ENCODE results near the gene EML5.
"Not testable (repeated sequence)": the region's sequence is repeated elsewhere in the genome, so short reads cannot be mapped to it uniquely, and the experiment has no call there.

The EML5 gene

DNA sequence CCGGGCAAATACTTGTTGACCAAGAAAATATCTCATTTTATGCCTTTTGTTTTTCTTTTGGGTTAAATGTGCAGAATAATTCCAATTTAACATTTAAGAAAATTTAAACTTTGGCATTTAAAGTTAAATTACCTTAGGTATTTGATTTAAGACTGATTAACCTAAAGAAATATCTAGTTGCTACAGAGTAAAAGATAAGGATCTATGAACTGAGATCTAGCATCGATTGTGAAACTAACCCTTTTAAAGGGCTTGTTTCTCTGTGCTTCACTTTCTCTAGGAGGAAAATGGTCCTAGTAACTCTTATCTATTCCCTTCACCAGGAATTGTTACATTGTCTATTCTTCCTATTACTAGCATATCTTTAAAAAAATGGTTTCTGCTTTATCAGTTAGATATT is 29.1 kb upstream of the EML5 start:
- Mint-ChIP-seq H3K36me3 (no peaks in the 10 kb centered on the region), H3K4me3 (no peak overlapping the region), H3K9me3 (ENCODE audit: low read depth) (no peaks in the 10 kb centered on the region), H3K4me1 (ENCODE audit: low read depth) (peaks cover 11% of the 10 kb centered on the region), H3K27me3 (peaks cover 13% of the 10 kb centered on the region), H3K27ac (no peak overlapping the region)

GRCh38 chr14:88821378-88821777 is 28.6 kb upstream of the EML5 start:
- Mint-ChIP-seq H3K4me1 (ENCODE audit: low read depth) (peaks cover 11% of the 10 kb centered on the region), H3K4me3 (no peak overlapping the region), H3K27ac (no peak overlapping the region), H3K9me3 (ENCODE audit: low read depth) (no peaks in the 10 kb centered on the region), H3K27me3 (peaks cover 13% of the 10 kb centered on the region), H3K36me3 (no peaks in the 10 kb centered on the region)

DNA sequence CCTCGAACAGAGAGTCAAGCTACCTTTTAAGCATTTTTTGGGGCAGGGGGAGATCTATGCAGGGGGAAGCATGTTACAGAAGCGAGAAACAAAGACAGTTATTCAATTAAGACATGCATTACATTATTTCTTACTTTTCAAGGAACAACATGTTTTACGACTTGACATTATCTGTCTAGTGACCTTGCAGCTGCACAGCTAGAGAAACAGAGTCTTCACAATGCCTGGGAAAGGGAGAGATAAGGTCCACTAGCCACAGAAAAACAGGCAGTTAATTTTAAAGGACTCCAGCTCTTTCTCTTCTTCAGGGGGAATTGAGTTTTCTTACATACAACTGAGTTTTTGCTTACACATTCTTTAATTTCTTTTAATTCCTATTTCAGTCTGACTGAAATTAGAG is 26.9 kb upstream of the EML5 start:
- not testable (repeated sequence) for H3K27ac Mint-ChIP-seq; H3K36me3 Mint-ChIP-seq; H3K4me3 Mint-ChIP-seq; H3K4me1 Mint-ChIP-seq (ENCODE audit: low read depth); H3K9me3 Mint-ChIP-seq (ENCODE audit: low read depth)
- H3K27me3 Mint-ChIP-seq = peaks cover 15% of the 10 kb centered on the region

DNA sequence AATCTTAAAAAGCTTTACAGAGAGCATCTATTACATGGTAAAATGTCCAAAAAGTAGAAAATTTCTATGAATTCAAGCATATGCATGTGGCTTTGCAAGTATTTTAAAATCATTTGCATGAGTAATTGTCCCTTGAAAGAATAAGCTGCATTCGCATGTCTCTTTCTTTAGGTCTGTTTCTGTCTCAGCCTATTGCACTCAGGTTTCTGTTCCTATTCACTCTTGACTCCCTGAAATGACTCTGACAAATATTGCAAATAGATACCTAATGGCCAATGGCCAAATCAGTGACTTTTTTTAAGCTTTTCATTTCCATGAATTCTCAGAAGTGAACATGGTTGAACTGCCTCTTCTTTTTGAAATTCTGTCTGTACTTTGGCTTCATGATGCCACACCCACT is 25.3 kb upstream of the EML5 start:
- H3K27me3 Mint-ChIP-seq = peaks cover 15% of the 10 kb centered on the region
- no peak overlapping the region for H3K27ac Mint-ChIP-seq
- H3K9me3 Mint-ChIP-seq (ENCODE audit: low read depth) = no peaks in the 10 kb centered on the region
- H3K4me1 Mint-ChIP-seq (ENCODE audit: low read depth) = no peaks in the 10 kb centered on the region
- no peaks in the 10 kb centered on the region for H3K36me3 Mint-ChIP-seq
- no peak overlapping the region for H3K4me3 Mint-ChIP-seq

DNA sequence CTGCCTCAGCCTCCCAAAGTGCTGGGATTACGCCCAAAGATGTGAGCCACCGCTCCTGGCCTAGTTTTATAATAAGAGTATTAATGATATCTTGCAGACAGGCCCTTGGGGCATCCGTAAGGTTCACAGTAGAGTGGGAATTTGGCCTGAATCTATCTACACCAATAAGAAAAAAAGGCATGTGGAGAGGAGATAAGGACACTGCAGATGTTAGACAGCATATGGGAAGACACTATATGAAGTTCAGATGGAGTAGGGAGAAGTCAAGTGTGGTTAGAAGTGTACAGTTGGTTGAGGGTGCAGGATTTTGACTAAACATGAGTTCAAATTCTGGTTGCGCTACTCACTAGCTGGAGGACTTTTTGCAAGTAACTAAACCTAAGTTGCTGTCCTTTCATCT is 23.2 kb upstream of the EML5 start:
- Mint-ChIP-seq H3K4me3 (no peak overlapping the region), H3K27ac (no peak overlapping the region), H3K9me3 (ENCODE audit: low read depth) (no peaks in the 10 kb centered on the region), H3K27me3 (peaks cover 19% of the 10 kb centered on the region), H3K4me1 (ENCODE audit: low read depth) (no peaks in the 10 kb centered on the region), H3K36me3 (no peaks in the 10 kb centered on the region)

GRCh38 chr14:88808359-88808758 is 15.6 kb upstream of the EML5 start:
- peaks cover 4% of the 10 kb centered on the region for H3K9me3 Mint-ChIP-seq (ENCODE audit: low read depth)
- H3K27ac Mint-ChIP-seq = no peak overlapping the region
- H3K4me3 Mint-ChIP-seq = no peak overlapping the region
- H3K36me3 Mint-ChIP-seq = peaks cover 6% of the 10 kb centered on the region
- H3K27me3 Mint-ChIP-seq = peaks cover 10% of the 10 kb centered on the region
- H3K4me1 Mint-ChIP-seq (ENCODE audit: low read depth) = no peaks in the 10 kb centered on the region

DNA sequence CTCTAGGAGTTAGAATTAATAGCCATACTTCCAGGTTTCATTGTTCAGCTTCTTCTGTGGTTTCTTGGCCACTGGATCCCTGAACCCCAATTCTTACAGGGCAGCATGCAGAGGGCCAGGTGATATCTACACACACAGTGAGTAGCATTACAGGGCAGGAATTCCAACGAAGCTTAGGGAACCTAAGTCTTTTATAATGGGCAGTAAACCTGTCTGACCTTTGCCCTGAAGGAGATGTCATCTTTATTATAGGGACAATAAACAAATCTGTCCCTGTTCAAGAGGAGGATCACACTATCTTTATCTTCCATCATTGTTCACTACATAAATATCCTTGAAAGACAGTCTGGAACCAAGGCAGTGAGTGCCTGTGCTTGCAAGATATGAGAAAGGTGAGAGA is 11.7 kb upstream of the EML5 start:
- no peak overlapping the region for H3K4me3 Mint-ChIP-seq

DNA sequence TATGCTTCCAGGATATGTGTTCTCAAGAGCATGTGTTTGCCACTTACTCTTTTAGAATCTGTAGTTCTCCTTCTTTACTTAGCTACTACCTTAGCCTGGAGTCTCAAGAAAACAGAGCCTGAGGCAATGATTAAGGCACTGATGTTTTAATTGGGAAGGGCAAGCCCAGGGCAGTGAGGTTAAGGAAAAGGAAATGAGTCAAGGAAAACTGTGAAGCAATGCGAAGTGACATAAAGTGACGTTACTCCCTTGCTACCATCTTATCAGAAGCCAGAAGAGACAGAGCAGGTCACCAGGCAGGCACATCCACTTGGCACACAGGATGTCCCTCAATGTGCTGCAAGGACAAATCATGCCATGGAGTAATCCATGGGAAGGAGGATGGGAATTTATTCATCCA is 11.3 kb upstream of the EML5 start:
- H3K9me3 Mint-ChIP-seq (ENCODE audit: low read depth) = peaks cover 4% of the 10 kb centered on the region
- H3K27ac Mint-ChIP-seq = no peak overlapping the region
- no peaks in the 10 kb centered on the region for H3K4me1 Mint-ChIP-seq (ENCODE audit: low read depth)
- H3K27me3 Mint-ChIP-seq = peaks cover 13% of the 10 kb centered on the region
- peaks cover 3% of the 10 kb centered on the region for H3K36me3 Mint-ChIP-seq
- H3K4me3 Mint-ChIP-seq = no peak overlapping the region

More for the DNA sequence above, 11.7 kb upstream of the EML5 start:
- Mint-ChIP-seq H3K27ac (no peak overlapping the region), H3K27me3 (peaks cover 13% of the 10 kb centered on the region), H3K4me1 (ENCODE audit: low read depth) (no peaks in the 10 kb centered on the region), H3K36me3 (peaks cover 4% of the 10 kb centered on the region), H3K9me3 (ENCODE audit: low read depth) (peaks cover 4% of the 10 kb centered on the region)

GRCh38 chr14:88802596-88802995 is 9.8 kb upstream of the EML5 start:
- Mint-ChIP-seq H3K4me3 (no peak overlapping the region), H3K27ac (no peak overlapping the region), H3K36me3 (no peaks in the 10 kb centered on the region), H3K27me3 (peaks cover 16% of the 10 kb centered on the region), H3K9me3 (ENCODE audit: low read depth) (no peaks in the 10 kb centered on the region), H3K4me1 (ENCODE audit: low read depth) (no peaks in the 10 kb centered on the region)

DNA sequence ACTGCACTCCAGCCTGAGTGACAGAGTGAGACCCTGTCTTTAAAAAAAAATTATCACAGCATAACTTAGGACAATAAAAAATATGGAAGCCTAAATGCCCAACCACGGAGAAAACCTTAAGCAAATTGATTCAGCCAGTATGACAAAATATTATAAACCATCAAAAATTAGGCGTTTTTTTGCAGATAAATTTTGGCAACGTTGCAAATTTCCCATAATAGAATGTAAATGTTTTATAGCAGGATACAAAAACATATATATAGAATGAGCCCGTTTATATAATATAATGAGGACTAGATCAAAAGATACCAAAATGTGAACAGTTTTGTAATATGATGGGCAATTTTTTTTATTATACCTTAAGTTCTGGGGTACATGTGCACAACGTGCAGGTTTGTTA is 6.8 kb upstream of the EML5 start:
- Mint-ChIP-seq H3K27ac (no peak overlapping the region), H3K4me3 (no peak overlapping the region), H3K9me3 (ENCODE audit: low read depth) (no peaks in the 10 kb centered on the region), H3K36me3 (no peaks in the 10 kb centered on the region), H3K27me3 (peaks cover 13% of the 10 kb centered on the region), H3K4me1 (ENCODE audit: low read depth) (no peaks in the 10 kb centered on the region)

GRCh38 chr14:88798156-88798555 is 5.4 kb upstream of the EML5 start:
- Mint-ChIP-seq H3K27me3 (peaks cover 9% of the 10 kb centered on the region), H3K36me3 (no peaks in the 10 kb centered on the region), H3K9me3 (ENCODE audit: low read depth) (no peaks in the 10 kb centered on the region), H3K4me3 (no peak overlapping the region), H3K4me1 (ENCODE audit: low read depth) (no peaks in the 10 kb centered on the region), H3K27ac (no peak overlapping the region)

- H3K36me3 Mint-ChIP-seq = no peaks in the 10 kb centered on the region
- peak overlapping the region; percentile 84 for H3K4me3 Mint-ChIP-seq
- H3K9me3 Mint-ChIP-seq (ENCODE audit: low read depth) = no peaks in the 10 kb centered on the region
- H3K4me1 Mint-ChIP-seq (ENCODE audit: low read depth) = peaks cover 23% of the 10 kb centered on the region
- peak overlapping the region; percentile 68 for H3K27ac Mint-ChIP-seq
- no peaks in the 10 kb centered on the region for H3K27me3 Mint-ChIP-seq
Observed at GRCh38 chr14:88793259-88793625, 489 bp upstream of the EML5 start.

DNA sequence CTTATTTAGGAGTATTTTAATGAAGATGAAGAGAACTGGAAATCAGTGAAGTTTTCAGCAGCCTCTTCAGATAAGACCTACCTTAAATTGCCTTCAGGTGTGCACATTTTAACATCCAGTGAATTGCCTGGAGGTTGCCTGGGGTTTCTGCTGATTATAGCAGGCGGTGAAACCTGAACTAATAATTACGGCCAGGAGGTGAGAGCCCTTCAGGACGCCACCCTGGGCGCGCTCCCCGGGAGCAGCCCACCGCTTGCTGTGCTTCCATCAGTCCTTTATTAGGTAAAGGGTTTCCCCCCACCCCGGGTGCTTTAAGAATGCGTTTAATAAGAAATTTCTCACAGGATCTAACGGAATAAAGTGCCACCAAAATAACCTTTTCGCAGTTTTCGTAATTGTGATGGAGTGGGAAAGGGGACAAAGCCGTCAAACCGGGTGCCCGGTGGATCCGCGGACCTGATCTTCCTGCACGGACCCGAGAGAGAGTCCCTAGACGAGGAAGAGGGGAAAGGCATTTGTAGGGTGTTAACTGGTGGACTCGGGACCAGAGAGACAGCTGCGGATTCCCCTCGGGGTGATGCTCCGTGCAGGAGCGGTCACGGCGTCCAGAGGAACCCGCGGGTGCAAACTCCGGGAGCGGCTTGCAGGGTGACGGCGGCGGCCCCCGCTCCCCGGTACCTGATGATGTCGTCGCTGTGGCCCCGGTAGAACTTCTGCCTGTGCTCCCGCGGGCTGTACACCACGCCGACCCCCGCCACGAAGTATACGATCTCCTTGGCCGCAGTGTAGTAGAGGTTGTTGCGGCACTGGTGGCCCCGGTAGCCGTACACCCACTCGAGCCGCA is 902 bp downstream of the EML5 start:
- peak overlapping the region; percentile 92 for H3K4me3 Mint-ChIP-seq
- H3K4me1 Mint-ChIP-seq (ENCODE audit: low read depth) = peaks cover 23% of the 10 kb centered on the region
- no peaks in the 10 kb centered on the region for H3K9me3 Mint-ChIP-seq (ENCODE audit: low read depth)

GRCh38 chr14:88791252-88791621 is 1.5 kb downstream of the EML5 start:
- no peaks in the 10 kb centered on the region for H3K9me3 Mint-ChIP-seq (ENCODE audit: low read depth)
- H3K27me3 Mint-ChIP-seq = no peaks in the 10 kb centered on the region
- peaks cover 3% of the 10 kb centered on the region for H3K36me3 Mint-ChIP-seq
- peak overlapping the region; percentile 92 for H3K4me3 Mint-ChIP-seq
- peaks cover 23% of the 10 kb centered on the region for H3K4me1 Mint-ChIP-seq (ENCODE audit: low read depth)
- H3K27ac Mint-ChIP-seq = peak overlapping the region; percentile 34

More for the DNA sequence above, 902 bp downstream of the EML5 start:
- Mint-ChIP-seq H3K27me3 (no peaks in the 10 kb centered on the region), H3K27ac (peak overlapping the region; percentile 70), H3K36me3 (no peaks in the 10 kb centered on the region)

DNA sequence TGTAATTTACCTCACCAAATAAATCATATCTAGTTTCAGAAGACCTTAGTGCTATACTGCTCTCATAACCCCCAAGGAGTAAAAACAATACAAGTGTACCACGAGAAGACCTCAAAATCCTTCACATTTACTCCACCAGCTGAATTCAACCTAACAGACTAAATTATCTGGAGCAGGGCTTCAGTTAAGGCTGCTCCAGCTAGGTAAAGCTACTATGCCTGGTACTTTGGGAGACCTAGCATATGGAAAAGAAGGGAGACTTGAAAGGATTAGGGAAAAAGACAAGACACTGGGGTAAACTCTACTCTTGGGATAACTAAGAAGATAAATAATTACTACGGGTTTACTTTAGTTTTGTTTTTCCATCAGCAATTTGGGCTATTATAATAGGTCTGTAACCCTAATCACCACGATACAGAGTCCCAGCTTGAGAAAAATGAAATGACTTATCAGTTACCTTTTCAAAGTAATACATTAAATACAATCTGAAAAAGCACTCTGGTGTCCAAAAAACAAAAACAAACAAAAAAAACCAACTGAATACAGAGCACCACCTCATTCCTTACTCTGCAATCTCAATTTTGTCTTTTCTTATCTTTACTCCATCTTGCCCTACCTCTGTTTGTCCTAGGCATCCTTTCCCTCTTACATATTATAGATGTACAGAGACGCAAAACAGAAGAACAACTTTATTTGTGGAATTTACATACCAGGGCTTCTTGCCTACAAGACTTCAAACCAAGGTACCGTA is 2.1 kb downstream of the EML5 start:
- H3K27me3 Mint-ChIP-seq = no peaks in the 10 kb centered on the region
- peak overlapping the region; percentile 42 for H3K27ac Mint-ChIP-seq
- peak overlapping the region; percentile 92 for H3K4me3 Mint-ChIP-seq
- H3K4me1 Mint-ChIP-seq (ENCODE audit: low read depth) = peaks cover 23% of the 10 kb centered on the region
- peaks cover 4% of the 10 kb centered on the region for H3K36me3 Mint-ChIP-seq
- H3K9me3 Mint-ChIP-seq (ENCODE audit: low read depth) = no peaks in the 10 kb centered on the region

All from activated naive CD8-positive, alpha-beta T cell (primary cell).